Endothelial cell of umbilical vein (primary cell): ENCODE measurements around the gene CACNB4. TPM values are rescaled to one million over a fixed set of nuclear protein-coding genes. Genes with fewer than 3 reads are reported as not detected.

Experiments used
- BruUV-seq: library from RNA; stranded (reverse); fragments of 400-500 nt; replicated peaks from 2 replicates; lab custom pipeline; 2021; lab: Mats Ljungman, UMichigan
- CTCF ChIA-PET: fragments of 300-600, 350-600 bp; sonication (Branson Sonifier 250); formaldehyde crosslinking; loops from one replicate; lab custom pipeline; 2021; ENCODE audit warnings: antibody characterized with exemption, inconsistent platforms; lab: Charles Lee
- POLR2A ChIA-PET: fragments of 300-600, 350-600 bp; sonication (Branson Sonifier 250); formaldehyde crosslinking; loops from one replicate; lab custom pipeline; 2021; ENCODE audit warnings: antibody characterized with exemption, inconsistent platforms; lab: Charles Lee
- DNase-seq: peaks from one replicate; pipeline ENCODE4 v3.0.0-alpha.2; 2011; ENCODE audit warnings: low read depth, low spot score
- FAIRE-seq: peaks from 2 replicates; lab custom pipeline; 2011; peaks lifted over from hg19 to GRCh38; lab: Jason Lieb, UNC
- H2AFZ ChIP-seq: 2 replicates; pipeline ENCODE4 v1.6.0; 2012; ENCODE audit warnings: low read depth, low read length, control low read depth, inconsistent platforms
- H3K27ac ChIP-seq: 2 replicates; pipeline ENCODE4 v1.5.1; 2011; ENCODE audit warnings: low read depth, mild to moderate bottlenecking, control low read depth, low read length, moderate library complexity; ENCODE audit not compliant: insufficient read depth
- H3K27me3 ChIP-seq, 2 experiments: 2 replicates each; pipeline versions ENCODE4 v1.6.0 to v1.6.1; 2011; ENCODE audit warnings: low read length in 2 of 2, mixed read lengths in 1 of 2; ENCODE audit not compliant: control insufficient read depth in 2 of 2, insufficient read depth in 2 of 2
- H3K36me3 ChIP-seq, 2 experiments: 2 replicates in 1 of 2; 3 replicates in 1 of 2; pipeline ENCODE4 v1.5.1; 2011; ENCODE audit warnings: low read length in 2 of 2, mild to moderate bottlenecking in 1 of 2, moderate library complexity in 1 of 2; ENCODE audit not compliant: control insufficient read depth in 2 of 2, insufficient read depth in 2 of 2; ENCODE audit errors: extremely low read depth in 1 of 2
- H3K4me1 ChIP-seq: 3 replicates; pipeline ENCODE4 v1.5.1; 2011; ENCODE audit warnings: mild to moderate bottlenecking, low read length; ENCODE audit not compliant: control insufficient read depth, insufficient read depth; ENCODE audit errors: extremely low read depth
- H3K4me2 ChIP-seq: 2 replicates; pipeline ENCODE4 v1.6.1; 2011; ENCODE audit warnings: low read length, control low read depth, mixed read lengths; ENCODE audit not compliant: insufficient read depth
- H3K4me3 ChIP-seq, 3 experiments: fragments of 200-600 bp in 1 of 3; sonication (generic), shearing (Covaris generic) in 1 of 3; replicated peaks in 1 of 3; 2 replicates each; pipeline ENCODE4 v1.5.1; 2011 to 2016; ENCODE audit warnings: control low read depth in 3 of 3, low read length in 3 of 3, mild to moderate bottlenecking in 2 of 3, inconsistent platforms in 1 of 3, low read depth in 1 of 3, moderate library complexity in 1 of 3; ENCODE audit not compliant: insufficient read depth in 1 of 3
- H3K79me2 ChIP-seq: 2 replicates; pipeline ENCODE4 v1.6.0; 2012; ENCODE audit warnings: low read length, inconsistent platforms; ENCODE audit not compliant: control insufficient read depth, insufficient read depth
- H3K9ac ChIP-seq: replicated peaks from 2 replicates; pipeline ENCODE3; 2011; ENCODE audit warnings: low read length, control low read depth; ENCODE audit not compliant: insufficient read depth; ENCODE audit errors: extremely low read depth
- H3K9me1 ChIP-seq: replicated peaks from 3 replicates; pipeline ENCODE4 v1.6.0; 2011; ENCODE audit warnings: mild to moderate bottlenecking, low read length; ENCODE audit not compliant: control insufficient read depth, insufficient read depth; ENCODE audit errors: extremely low read depth
- H3K9me3 ChIP-seq: replicated peaks from 2 replicates; pipeline ENCODE4 v1.5.1; 2012; ENCODE audit warnings: low read length, inconsistent platforms; ENCODE audit not compliant: control insufficient read depth, insufficient read depth
- H4K20me1 ChIP-seq: replicated peaks from 2 replicates; pipeline ENCODE3; 2011; ENCODE audit warnings: mild to moderate bottlenecking, low read length; ENCODE audit not compliant: control insufficient read depth, insufficient read depth; ENCODE audit errors: extremely low read depth
- CTCF ChIP-seq, 2 donors: IDR thresholded peaks; 1 replicate in 1 of 2; 2 replicates in 1 of 2; pipeline ENCODE4 v1.5.1; 2011; ENCODE audit warnings: low read length in 2 of 2, mild to moderate bottlenecking in 2 of 2, moderate library complexity in 2 of 2, control low read depth in 1 of 2, inconsistent platforms in 1 of 2, low read depth in 1 of 2; ENCODE audit not compliant: insufficient read depth in 1 of 2; ENCODE audit errors: extremely low read depth in 1 of 2
- EZH2 ChIP-seq: IDR thresholded peaks from 2 replicates; pipeline ENCODE4 v1.6.1; 2012; ENCODE audit warnings: borderline replicate concordance, low read depth, mild to moderate bottlenecking, moderate library complexity, low read length, inconsistent platforms; ENCODE audit not compliant: severe bottlenecking
- FOS ChIP-seq: IDR thresholded peaks from 2 replicates; pipeline ENCODE4 v1.6.1; 2011; ENCODE audit warnings: mild to moderate bottlenecking, low read length, moderate library complexity, borderline replicate concordance; ENCODE audit not compliant: insufficient read depth
- GATA2 ChIP-seq: IDR thresholded peaks from 2 replicates; pipeline ENCODE4 v1.7.0; 2011; ENCODE audit warnings: low read depth, mild to moderate bottlenecking, moderate library complexity, mixed read lengths, low read length; ENCODE audit not compliant: insufficient read length, insufficient read depth
- JUN ChIP-seq: IDR thresholded peaks from 2 replicates; pipeline ENCODE4 v1.6.1; 2011; ENCODE audit warnings: borderline replicate concordance, low read depth; ENCODE audit not compliant: insufficient read length, insufficient read depth
- MYC ChIP-seq: IDR thresholded peaks from one replicate; pipeline ENCODE4 v1.6.1; 2011; ENCODE audit warnings: mild to moderate bottlenecking, low read depth, low read length
- POLR2A ChIP-seq: IDR thresholded peaks from 2 replicates; pipeline ENCODE4 v1.6.1; 2012; ENCODE audit warnings: low read depth, mild to moderate bottlenecking, control low read depth, low read length
- POLR2AphosphoS5 ChIP-seq: IDR thresholded peaks from 2 replicates; pipeline ENCODE4 v1.6.1; 2012; ENCODE audit warnings: low read depth, mild to moderate bottlenecking, control low read depth, low read length, moderate library complexity; ENCODE audit not compliant: insufficient read depth
- dilution Hi-C: fragments of 300-500 bp; cut with MboI; formaldehyde crosslinking; loops from one replicate; pipeline ENCODE4 v1.15.0; 2019; ENCODE audit warnings: low sequenced_read_pairs; ENCODE audit not compliant: extremely low pct_ligation_motif_present
- intact Hi-C: fragments of 100-400 bp; cut with micrococcal nuclease; formaldehyde crosslinking; loops from one replicate; pipeline ENCODE4 v1.10.0; 2022
- polyA plus RNA-seq, 4 experiments: library from polyadenylated mRNA; depleted of rRNA in 3 of 4; stranded (reverse) in 3 of 4; unstranded in 1 of 4; fragments of >200 nt; gene quantifications; 2 replicates each; pipeline versions ENCODE4 v1.2.1 to v1.2.3, GENCODE V29; 2011 to 2012; ENCODE audit warnings: missing spikeins in 1 of 4
- total RNA-seq: library from RNA; stranded (reverse); gene quantifications from 2 replicates; pipeline ENCODE4 v1.2.3, GENCODE V29; 2021
- TF ChIP-seq, protein P1 (sequence below): IDR thresholded peaks from 2 replicates; pipeline ENCODE4 v1.6.1; 2011; ENCODE audit not compliant: insufficient read depth, insufficient read length

Gene CACNB4
- total and polyA plus RNA-seq, 2 donors (not counting 3 experiments of a cell fraction or from before 2014, with no cell fraction given): 0.23 to 0.58 TPM

DNA sequence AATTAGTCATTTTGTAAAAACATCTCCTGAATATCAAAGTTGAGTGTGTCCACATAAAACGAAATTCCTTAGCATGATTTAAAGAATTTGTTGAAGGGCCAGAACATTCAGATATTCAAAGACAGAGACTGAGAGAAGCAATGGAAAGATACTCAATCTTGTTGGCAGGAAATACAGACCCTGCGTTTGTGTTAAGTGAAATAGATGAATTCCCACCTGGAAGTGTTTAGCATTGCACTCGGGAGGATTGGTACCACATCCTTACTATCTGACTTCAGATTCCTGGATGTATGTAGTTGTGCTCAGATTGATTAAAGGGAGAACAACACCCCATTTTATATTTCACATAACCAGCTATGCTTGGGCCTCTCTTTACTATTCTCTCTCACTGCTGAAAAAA is 260.9 kb downstream of the CACNB4 start:
- intact Hi-C loops: no loop called here
- H2AFZ ChIP-seq: no peak overlapping the region
- no peak overlapping the region for H3K4me2 ChIP-seq
- H3K4me3 ChIP-seq: no peak overlapping the region
- no TSS peak for BruUV-seq
- H3K4me1 ChIP-seq: peaks cover 2% of the 10 kb centered on the region
- no peaks in the 10 kb centered on the region for H3K36me3 ChIP-seq
- ChIA-PET CTCF (interaction anchor here (1.1 to 1.8 kb wide), 3 partner anchors 10 to 18 kb away, joined by 3 to 7 read pairs (median 3); partner anchors contain the start of gene ARL5A), POLR2A (no interaction called here)
- H4K20me1 ChIP-seq: no peaks in the 10 kb centered on the region
- H3K27ac ChIP-seq: no peak overlapping the region
- no peaks in the 10 kb centered on the region for H3K9me1 ChIP-seq
- no peaks in the 10 kb centered on the region for H3K79me2 ChIP-seq
- dilution Hi-C loops: no loop called here
- H3K9ac ChIP-seq: no peak overlapping the region
- TF ChIP-seq CTCF (IDR thresholded peaks at IDR 0.05; ENCODE audit: extremely low read depth in 1 of 2, insufficient read depth in 1 of 2, low read depth in 1 of 2, low read length in 2 of 2): no peak
- TF ChIP-seq, protein P1, sequence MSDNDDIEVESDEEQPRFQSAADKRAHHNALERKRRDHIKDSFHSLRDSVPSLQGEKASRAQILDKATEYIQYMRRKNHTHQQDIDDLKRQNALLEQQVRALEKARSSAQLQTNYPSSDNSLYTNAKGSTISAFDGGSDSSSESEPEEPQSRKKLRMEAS: no peak
- no peak for TF ChIP-seq EZH2
- no peak for TF ChIP-seq MYC
- TF ChIP-seq GATA2: no peak
- TF ChIP-seq POLR2AphosphoS5: no peak
- no peak for TF ChIP-seq JUN
- no peak for TF ChIP-seq POLR2A
- no peak for TF ChIP-seq FOS
- DNase-seq (no peak), FAIRE-seq (no peak)
- H3K27me3 ChIP-seq: no peaks in the 10 kb centered on the region
- H3K9me3 ChIP-seq: no peaks in the 10 kb centered on the region
